Activated CD4-positive, alpha-beta T cell treated with anti-CD3 and anti-CD28 coated beads, Interleukin-2, amount 50 U/mL, for 24 hours (primary cell): ENCODE data around the gene TRIM24.

ENCODE experiments used
- DNase-seq, 2 donors: peaks; one replicate each; pipeline ENCODE4 v3.0.0-alpha.2; 2020; ENCODE audit warnings: low read depth in 1 of 2, low spot score in 1 of 2

TRIM24 gene

GRCh38 chr7:138618933-138619332, 158.9 kb downstream of the TRIM24 start:
- DNase-seq = no peak

GRCh38 chr7:138622841-138623240, 162.8 kb downstream of the TRIM24 start:
- no peak for DNase-seq

DNA sequence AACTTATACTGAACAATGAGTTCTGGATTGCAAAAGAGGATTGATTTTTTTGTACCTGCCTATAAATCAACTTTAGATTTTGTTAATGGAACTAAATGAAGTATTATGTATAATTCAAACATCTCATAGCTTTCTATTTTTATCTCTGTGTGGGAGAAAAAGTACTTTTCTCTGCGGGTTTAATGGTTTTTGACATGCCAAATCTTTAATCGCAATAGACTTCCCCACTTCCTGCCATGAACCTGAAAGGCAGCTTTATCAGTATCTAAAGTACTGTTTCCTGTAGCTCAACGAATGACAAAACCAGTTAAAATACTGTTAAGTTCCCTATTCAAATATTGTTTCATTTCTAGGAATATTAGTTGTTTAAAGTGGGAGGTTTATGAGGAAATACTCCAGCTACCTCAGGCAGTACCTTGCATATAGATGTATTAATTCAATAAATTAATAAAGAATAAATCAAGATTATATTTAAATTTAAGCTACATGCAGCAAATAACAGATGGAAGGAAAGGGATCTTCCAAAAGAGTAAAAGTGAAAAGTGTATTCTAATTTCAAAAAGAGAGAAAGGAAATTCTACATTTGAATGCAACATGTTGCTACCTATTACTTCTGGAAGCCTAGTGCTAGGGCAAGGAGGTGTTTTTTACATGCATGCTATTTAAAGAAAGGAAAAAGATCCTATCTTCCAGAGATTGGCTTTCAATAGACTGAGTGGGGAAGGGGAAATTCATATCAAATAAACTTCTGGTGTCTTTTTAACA, 165.2 kb downstream of the TRIM24 start:
- DNase-seq = no peak

- no peak for DNase-seq
Observed at GRCh38 chr7:138625849-138626230, 165.8 kb downstream of the TRIM24 start.

GRCh38 chr7:138626846-138627245, 166.8 kb downstream of the TRIM24 start:
- no peak for DNase-seq

- DNase-seq = no peak
Observed at GRCh38 chr7:138627361-138627760, 167.3 kb downstream of the TRIM24 start.

- no peak for DNase-seq
Observed at GRCh38 chr7:138630059-138630610, 170.1 kb downstream of the TRIM24 start.

DNA sequence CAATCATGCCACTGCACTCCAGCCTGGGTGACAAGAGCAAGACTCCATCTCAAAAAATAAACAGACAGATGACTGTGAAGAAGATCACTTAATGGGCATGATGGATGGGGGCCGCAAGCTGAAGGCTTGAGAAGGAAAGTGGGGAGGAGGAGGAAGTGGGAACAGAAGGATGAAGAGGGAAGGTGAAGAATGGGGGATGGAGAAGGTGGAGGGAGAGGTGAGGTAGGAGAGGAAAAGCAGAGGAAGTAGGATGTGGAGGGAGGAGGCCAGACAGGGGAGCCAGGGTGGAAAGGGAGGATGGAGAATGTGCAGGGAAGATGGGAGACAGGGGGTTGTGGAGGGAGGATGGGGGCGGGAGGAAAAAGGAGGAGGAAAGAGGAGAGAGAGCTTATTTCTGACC, 172.3 kb downstream of the TRIM24 start:
- DNase-seq = no peak

DNA sequence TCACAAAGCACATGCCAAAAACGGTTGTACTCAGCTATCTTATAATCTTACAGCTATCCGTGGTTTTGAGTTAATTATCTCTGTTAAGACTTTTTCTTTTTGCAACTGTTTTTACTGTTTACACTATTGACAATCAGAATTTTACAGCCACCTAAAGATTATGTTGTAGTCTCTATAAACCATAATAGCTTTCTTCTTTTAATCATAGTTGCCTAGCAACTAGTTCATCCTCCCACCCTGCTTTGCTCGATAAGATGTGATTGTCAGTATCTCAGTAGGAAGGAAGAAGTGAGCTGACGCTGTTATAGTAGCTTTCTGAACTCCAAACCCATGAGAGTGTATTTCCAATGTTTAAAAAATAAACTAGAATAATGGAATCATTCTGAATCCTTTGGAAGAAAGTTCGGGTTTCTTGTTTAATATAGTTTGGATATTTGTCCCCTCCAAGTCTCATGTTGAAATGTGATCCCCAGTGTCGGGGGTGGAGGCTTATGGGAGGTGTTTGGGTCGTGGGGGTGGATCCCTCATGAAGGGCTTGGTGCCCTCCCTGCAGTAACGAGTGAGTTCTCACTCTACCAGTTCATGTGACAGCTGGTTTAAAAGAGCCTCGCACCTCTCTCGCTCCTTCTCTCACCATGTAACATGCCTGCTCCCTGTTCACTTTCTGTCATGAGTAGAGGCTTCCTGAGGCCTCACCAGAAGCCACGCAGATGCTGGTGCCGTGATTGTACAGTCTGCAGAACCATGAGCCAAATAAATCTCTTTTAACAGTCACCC, 173.0 kb downstream of the TRIM24 start:
- no peak for DNase-seq
